GM12874 (cell line): ENCODE measurements around the gene ZNF782.
A peak's percentile ranks its signal among the peaks of the same experiment; 100 is the strongest.

Experiments
- TF ChIP-seq, protein P1 (sequence below): IDR thresholded peaks from 2 replicates; pipeline ENCODE4 v1.5.1; 2011; ENCODE audit warnings: low read depth, mild to moderate bottlenecking, control low read depth, low read length, moderate library complexity; ENCODE audit not compliant: insufficient read depth

ZNF782 gene

DNA sequence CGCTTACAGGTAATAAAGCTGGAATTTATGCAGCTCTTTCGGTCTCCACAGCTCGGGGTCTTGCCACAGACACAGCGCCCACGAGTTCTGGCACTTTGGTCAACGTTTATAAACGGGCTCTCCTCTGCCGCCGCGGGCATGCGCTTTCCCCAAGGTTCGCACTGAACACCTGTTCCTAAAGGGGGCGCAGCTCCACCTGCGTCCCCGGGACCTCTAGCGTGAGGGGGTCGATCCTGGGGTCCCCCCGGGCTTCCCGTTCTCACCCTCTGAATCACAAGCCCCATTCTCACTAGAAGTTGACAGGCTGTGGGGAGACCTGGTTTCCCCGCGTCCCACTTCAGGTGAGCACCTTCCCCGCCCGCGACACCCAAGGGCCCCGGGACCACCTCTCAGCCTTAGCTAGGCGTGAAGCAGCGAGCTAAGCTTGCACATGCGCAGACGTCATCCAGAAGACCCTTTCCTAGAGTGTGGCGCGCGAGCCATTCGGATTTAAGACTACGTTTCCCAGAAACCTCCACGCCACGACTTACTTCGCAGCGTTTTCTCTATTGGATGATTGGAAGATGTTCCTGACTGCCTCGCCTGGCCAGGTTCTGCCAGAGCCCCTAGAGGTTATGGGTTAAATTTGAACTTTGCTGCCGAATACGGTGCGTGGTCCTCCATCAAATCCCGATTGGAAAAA is 21.3 kb upstream of the ZNF782 start:
- TF ChIP-seq, protein P1, sequence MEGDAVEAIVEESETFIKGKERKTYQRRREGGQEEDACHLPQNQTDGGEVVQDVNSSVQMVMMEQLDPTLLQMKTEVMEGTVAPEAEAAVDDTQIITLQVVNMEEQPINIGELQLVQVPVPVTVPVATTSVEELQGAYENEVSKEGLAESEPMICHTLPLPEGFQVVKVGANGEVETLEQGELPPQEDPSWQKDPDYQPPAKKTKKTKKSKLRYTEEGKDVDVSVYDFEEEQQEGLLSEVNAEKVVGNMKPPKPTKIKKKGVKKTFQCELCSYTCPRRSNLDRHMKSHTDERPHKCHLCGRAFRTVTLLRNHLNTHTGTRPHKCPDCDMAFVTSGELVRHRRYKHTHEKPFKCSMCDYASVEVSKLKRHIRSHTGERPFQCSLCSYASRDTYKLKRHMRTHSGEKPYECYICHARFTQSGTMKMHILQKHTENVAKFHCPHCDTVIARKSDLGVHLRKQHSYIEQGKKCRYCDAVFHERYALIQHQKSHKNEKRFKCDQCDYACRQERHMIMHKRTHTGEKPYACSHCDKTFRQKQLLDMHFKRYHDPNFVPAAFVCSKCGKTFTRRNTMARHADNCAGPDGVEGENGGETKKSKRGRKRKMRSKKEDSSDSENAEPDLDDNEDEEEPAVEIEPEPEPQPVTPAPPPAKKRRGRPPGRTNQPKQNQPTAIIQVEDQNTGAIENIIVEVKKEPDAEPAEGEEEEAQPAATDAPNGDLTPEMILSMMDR = peak; percentile 48

DNA sequence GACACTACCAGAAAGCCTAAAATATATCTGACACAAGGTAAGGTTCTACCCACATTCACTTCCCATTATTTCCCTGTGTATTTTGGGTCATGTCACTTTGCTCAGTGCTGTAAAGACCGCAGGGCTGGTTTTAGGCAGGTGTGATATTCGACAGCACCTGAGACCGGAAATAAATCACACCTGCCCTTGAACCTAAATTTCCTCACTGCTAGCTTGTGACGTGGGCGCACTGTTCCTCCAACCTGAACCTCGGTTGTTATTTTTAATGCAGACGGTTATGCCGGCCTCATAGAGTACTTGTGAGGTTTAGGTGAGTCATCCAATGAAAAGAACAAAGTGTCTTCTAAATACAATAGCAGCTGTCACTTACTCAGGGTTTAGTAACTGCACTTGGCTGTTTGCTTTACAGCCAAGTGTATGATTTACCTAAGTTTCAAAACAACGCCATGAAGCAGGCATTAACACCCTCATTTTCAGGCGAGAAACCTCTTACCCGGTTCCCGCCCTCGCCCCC is 20.7 kb upstream of the ZNF782 start:
- TF ChIP-seq, protein P1 = no peak

DNA sequence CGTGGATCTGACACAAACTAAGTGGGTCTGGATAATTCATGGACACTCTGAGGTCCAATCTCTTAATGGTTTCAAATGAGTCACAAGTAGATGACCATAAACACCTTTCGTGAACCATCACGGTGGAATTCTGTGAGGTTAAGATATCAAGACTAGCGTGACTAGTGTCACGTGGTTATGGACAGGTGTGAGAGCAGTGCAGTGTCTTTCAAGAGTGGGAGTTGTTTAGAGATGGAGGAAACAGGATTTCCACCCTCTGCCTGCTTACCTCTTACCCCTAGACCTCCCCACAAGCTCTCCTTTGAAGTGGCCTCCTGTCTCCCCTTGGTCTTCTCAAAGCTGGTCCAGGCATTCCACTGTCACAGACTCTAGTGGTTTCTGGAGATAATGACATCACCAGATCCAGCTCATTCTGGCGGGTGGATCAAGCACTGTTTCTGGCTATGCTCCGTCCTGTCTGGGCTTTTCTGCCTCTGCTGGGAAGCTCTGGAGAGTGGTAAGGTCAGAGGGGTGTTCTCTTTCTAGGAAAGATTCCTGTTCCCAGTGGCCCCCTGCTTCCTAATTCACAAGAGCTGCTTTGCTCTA is 20.0 kb upstream of the ZNF782 start:
- TF ChIP-seq, protein P1 = no peak

DNA sequence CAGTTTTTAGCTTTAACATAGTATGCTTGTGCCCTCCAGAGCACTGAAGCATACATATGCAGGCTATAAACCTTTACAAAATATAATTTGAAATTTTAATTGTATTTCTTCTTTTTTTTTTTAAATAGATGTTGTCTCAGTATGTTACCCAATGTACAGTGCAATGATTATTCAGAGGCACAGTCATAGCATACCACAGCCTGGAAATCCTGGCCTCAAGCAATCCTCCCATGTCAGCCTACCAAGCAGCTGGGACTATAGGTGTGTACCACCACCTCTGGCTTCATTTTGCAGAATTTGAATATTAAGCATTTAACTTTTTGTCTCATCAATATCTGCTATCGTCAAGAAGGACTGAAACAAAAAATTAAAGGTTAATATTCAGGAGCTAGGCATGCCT is 16.9 kb upstream of the ZNF782 start:
- TF ChIP-seq, protein P1 = no peak

DNA sequence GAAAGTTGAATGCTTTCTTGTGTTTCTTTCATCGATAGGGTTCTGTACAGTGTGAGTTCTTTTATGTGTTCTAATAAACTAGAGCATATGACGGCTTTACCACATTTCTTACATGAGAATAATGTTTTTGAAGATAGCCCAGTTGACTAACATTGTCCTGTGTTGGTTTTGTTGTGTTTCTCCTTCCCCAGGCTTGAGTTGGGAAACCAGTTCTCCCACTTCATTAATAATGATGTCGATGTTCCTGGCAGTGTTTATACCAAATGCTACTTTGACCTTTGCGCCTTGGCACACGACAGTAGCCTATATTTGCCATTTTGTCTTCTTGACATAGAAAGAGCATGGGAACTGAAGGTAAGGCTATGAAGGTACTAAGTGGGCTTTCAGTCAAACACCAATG is 14.4 kb upstream of the ZNF782 start:
- TF ChIP-seq, protein P1 = no peak

DNA sequence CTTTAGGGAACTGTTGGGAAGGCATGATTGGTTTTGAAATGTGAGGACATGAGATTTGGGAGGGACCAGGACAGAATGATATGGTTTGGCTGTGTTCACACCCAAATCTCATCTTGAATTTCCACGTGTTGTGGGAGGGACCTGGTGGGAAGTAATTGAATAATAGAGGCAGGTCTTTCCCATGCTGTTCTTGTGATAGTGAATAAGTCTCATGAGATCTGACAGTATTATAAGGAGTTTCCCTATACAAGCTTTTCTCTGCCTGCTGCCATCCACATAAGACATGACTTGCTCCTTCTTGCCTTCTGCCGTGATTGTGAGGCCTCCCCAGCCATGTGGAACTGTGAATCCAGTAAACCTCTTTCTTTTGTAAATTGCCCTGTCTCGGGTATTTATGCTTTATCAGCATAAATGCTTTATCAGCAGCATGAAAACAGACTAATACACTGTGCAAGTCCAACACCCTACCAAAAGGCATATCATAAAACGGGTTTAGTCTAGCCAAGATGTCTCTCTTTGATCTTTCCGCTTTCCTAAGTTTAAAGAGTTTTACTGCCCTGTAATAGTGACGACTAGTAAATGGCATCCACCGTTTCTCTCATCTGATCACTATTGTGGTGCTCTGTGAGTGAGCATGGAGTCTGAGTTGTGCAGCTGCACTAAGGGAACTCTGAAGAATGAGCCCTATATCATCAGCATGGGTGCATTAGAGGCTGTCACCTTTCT is 12.9 kb upstream of the ZNF782 start:
- TF ChIP-seq, protein P1 = no peak

DNA sequence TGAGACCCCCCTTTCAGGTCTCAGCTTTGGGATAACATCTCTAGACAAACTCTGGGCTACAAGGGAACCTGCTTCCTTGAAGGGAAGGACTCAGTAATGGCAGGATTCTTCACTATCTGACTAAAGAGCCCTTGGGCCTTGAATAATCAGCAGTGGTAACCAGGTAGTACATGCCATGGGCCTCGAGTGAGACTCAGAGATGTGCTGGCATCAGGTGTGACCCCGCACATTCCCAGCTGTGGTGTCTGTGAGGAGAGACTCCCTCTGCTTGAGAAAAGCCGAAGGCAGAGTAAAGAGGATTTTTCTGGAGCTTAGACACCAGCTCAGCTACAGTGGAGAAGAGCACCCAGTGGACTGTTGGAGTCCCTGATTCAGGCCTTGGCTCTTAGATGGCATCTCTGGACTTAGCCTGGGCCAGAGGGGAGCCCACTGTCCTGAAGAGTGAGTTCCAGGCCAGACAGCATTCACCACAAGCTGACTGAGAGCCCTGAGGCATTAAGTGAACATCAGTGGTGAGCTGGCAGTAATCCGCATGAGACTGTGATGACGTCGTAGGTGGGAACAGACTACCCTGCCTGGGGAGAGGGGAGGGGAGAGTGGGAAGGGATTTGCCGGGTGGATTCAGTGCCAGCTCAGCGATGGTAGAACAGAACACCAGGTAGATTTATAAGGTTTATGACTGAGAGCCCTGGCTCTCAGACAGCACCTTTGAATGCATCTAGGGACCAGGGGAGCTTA is 5.3 kb upstream of the ZNF782 start:
- TF ChIP-seq, protein P1 = no peak
